C4-2B (cell line): Measurements from ENCODE around the gene BCAP29.

Experiments
- H3K27ac ChIP-seq: fragments of 450-650 bp; 2 replicates; pipeline ENCODE4 v1.5.1; 2017
- CTCF ChIP-seq: fragments of 450-650 bp; conservative IDR thresholded peaks from 2 replicates; pipeline ENCODE4 v1.5.1; 2017; ENCODE audit warnings: mild to moderate bottlenecking
- ZFX ChIP-seq: fragments of 450-650 bp; IDR thresholded peaks from 2 replicates; pipeline ENCODE4 v1.6.1; 2017

BCAP29 gene

DNA sequence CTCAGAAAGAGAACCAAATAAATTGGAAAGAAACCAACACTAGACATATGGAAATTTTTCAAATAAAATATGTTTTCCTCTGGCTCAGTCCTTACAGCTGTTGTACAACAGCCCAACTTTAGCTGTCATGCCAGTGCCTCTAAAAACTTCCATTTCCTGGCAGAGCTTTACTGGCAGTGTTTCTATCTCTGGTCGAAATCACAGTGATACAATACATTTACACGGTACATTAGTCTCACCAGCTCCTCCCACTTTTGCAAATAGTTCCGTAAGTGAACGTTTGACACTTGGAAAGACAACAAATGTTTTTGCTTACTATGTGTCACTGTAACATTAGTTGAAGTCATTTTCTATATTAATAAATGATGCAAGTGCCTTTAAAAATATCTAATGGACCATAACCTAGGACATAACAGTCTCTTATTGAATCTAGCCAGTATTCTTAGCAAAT, 29.8 kb downstream of the BCAP29 start:
- TF ChIP-seq CTCF (no peak), ZFX (no peak)
- no peak overlapping the region for H3K27ac ChIP-seq

DNA sequence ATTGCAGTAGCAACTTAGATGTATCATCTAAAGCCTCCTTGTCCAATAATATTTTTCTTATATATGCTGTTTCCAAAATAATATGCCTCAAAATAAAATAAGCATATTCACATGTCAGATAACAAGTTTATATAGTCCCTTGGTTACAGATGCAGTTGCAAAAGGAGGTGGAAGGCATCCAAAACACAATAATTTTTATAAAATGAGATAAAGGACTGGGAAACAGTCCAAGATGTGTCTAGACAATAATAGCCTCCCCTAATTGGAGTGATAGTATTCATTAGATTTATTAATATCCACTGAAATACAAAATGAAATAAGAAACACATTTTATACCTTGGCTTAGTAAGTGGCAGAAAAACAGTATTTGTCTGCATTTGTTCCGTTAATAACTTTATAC, 30.3 kb downstream of the BCAP29 start:
- H3K27ac ChIP-seq = no peak overlapping the region
- no peak for TF ChIP-seq CTCF
- no peak for TF ChIP-seq ZFX

DNA sequence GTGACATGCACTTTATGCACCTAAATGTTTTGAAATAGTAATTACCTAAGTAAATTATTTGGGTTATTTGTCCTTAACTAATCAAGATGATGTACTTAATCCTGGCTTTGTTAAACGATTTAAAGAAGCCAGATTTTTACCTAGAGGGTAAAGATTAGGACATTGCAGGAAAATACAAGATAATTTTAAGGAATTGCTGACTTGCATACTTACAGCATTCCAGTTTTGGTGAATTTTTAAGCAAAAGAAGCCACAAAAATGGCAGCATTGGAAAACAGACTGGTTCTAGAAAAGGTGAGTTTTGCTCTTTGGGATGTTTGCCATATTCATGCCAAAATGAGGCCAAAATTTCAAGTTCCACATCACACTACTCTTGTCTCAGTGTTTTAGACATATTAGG, 33.4 kb downstream of the BCAP29 start:
- TF ChIP-seq ZFX = no peak
- TF ChIP-seq CTCF = no peak
- peak overlapping the region; percentile 75; the same call in 1 of the 2 replicates for H3K27ac ChIP-seq

- TF ChIP-seq CTCF (no peak), ZFX (no peak)
These were observed 33.9 kb downstream of the BCAP29 start for GRCh38 chr7:107613948-107614347.

DNA sequence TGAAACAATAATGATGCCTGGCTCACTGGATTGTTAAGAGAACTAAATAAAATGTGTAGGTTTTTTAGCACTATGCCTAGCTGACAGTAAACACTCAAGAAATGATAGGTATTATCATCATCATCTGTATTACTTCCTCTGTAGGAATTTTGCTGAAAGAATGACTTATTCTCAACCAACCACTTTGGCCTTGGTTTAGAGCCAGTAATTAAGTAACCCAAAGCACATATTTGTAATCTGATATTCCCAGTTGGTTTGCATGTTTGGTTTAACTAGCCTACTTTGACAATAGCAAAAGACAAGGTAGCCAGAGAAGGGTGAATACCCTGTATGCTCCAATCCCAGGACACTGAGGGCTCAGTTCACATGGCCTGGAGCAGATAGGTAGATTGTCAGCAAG, 34.4 kb downstream of the BCAP29 start:
- H3K27ac ChIP-seq = peak overlapping the region; percentile 90; the same call in 1 of the 2 replicates
- TF ChIP-seq ZFX (no peak), CTCF (no peak)

More at GRCh38 chr7:107613948-107614347, 33.9 kb downstream of the BCAP29 start:
- peak overlapping the region; percentile 75; the same call in 1 of the 2 replicates for H3K27ac ChIP-seq

- no peak for TF ChIP-seq CTCF
- no peak for TF ChIP-seq ZFX
These were observed 36.0 kb downstream of the BCAP29 start for GRCh38 chr7:107615910-107616680.

GRCh38 chr7:107622429-107622828, 42.4 kb downstream of the BCAP29 start:
- peak overlapping the region; percentile 62; the same call in 1 of the 2 replicates for H3K27ac ChIP-seq
- TF ChIP-seq CTCF = no peak
- TF ChIP-seq ZFX = no peak

More at GRCh38 chr7:107615910-107616680, 36.0 kb downstream of the BCAP29 start:
- H3K27ac ChIP-seq = peak overlapping the region; percentile 90
